Spleen (tissue), 11 donors: ENCODE results near the gene METTL8. TPM values are rescaled to one million over a fixed set of nuclear protein-coding genes. Genes with fewer than 3 reads are reported as not detected.

ENCODE experiments used
- DNase-seq: peaks from one replicate; pipeline ENCODE4 v3.0.0-alpha.2; 2020
- H3K27ac ChIP-seq, 8 donors: fragments of 200-600 bp; sonication (generic) in 7 of 8; 1 replicate in 4 of 8; 2 replicates in 4 of 8; pipeline versions ENCODE4 v1.5.0 to v1.8.0; 2016 to 2021; ENCODE audit warnings: inconsistent platforms in 4 of 8, mild to moderate bottlenecking in 4 of 8, moderate library complexity in 1 of 8
- H3K27me3 ChIP-seq, 7 donors: fragments of 200-600 bp; sonication (generic) in 6 of 7; replicated peaks in 1 of 7; 1 replicate in 4 of 7; 2 replicates in 3 of 7; pipeline versions ENCODE4 v1.5.0 to v1.8.0; 2016 to 2021; ENCODE audit warnings: inconsistent platforms in 3 of 7, mild to moderate bottlenecking in 1 of 7
- H3K36me3 ChIP-seq, 6 donors: fragments of 200-600 bp; sonication (generic) in 5 of 6; 1 replicate in 4 of 6; 2 replicates in 2 of 6; pipeline versions ENCODE4 v1.5.0 to v1.8.0; 2016 to 2021; ENCODE audit warnings: inconsistent platforms in 2 of 6
- H3K4me1 ChIP-seq, 6 donors: fragments of 200-600 bp; sonication (generic) in 5 of 6; 1 replicate in 3 of 6; 2 replicates in 3 of 6; pipeline versions ENCODE4 v1.5.0 to v1.8.0; 2016 to 2021; ENCODE audit warnings: inconsistent platforms in 3 of 6
- H3K4me3 ChIP-seq, 8 donors: fragments of 200-600 bp; sonication (generic) in 7 of 8; 1 replicate in 4 of 8; 2 replicates in 4 of 8; pipeline versions ENCODE4 v1.5.0 to v1.8.0; 2016 to 2021; ENCODE audit warnings: inconsistent platforms in 4 of 8, mild to moderate bottlenecking in 4 of 8, moderate library complexity in 2 of 8
- H3K9me3 ChIP-seq, 8 donors: fragments of 200-600 bp; sonication (generic) in 7 of 8; 1 replicate in 4 of 8; 2 replicates in 4 of 8; pipeline versions ENCODE4 v1.5.0 to v1.8.0; 2016 to 2021; ENCODE audit warnings: inconsistent platforms in 4 of 8
- CTCF ChIP-seq, 11 experiments: fragments of 200-600 bp in 7 of 11; fragments of 450-650 bp in 4 of 11; sonication (generic) in 4 of 11; IDR thresholded peaks in 8 of 11; conservative IDR thresholded peaks in 3 of 11; 1 replicate in 7 of 11; 2 replicates in 4 of 11; pipeline versions ENCODE4 v1.4.0 to v1.8.0; 2016 to 2021; ENCODE audit warnings: antibody characterized with exemption in 11 of 11, inconsistent platforms in 4 of 11, mild to moderate bottlenecking in 1 of 11
- POLR2A ChIP-seq, 3 donors: fragments of 450-650 bp; IDR thresholded peaks; one replicate each; pipeline ENCODE4 v1.5.1; 2017; ENCODE audit warnings: antibody characterized with exemption in 3 of 3, mild to moderate bottlenecking in 1 of 3
- POLR2AphosphoS5 ChIP-seq, 3 donors: sonication (generic); formaldehyde crosslinking; IDR thresholded peaks; one replicate each; pipeline ENCODE4 v1.5.1; 2017; ENCODE audit warnings: antibody characterized with exemption in 3 of 3
- WGBS, 5 donors: extraction: QIAGEN DNeasy Blood & Tissue Kit in 3 of 5; methylation state at CpG; one replicate each; pipeline versions ENCODE4 v1.1.5 to v1.1.7; 2013 to 2018; 5-methylcytosine and 5-hydroxymethylcytosine counted together
- intact Hi-C: fragments of 100-400 bp; cut with DNase I; formaldehyde crosslinking; loops from one replicate; pipeline ENCODE4 v1.15.0; 2023; ENCODE audit warnings: low total_unique reads
- polyA plus RNA-seq, 3 donors: library from polyadenylated mRNA; stranded (reverse); fragments of 200-250 nt; gene quantifications; one replicate each; pipeline ENCODE4 v1.2.1, GENCODE V29; 2013
- total RNA-seq, 7 donors: library from RNA; depleted of rRNA in 3 of 7; stranded (reverse); fragments of >200 nt in 3 of 7; fragmentation: NEBNext Ultra II Directional in 4 of 7; extraction: Animal tissue kit (Norgen Biotek cat#: 25700) in 4 of 7; gene quantifications; one replicate each; pipeline versions ENCODE4 v1.1.0 to v1.2.1, GENCODE V29; 2016 to 2021
- donor health status: healthy with polysubstance abuse.
- donor health status: DM: no; HTN: no; CAD: no; lungs with moderate emphysema.
- donor health status: DM: no; HTN: no; CAD: no.
- donor health status: Bipolar disorder and iron deficiency.
- donor health status: healthy.
- donor health status: DM: no; HTN: no; CAD: no.
- donor health status: DM: yes; HTN: yes; CAD: no.

METTL8 gene
- total and polyA plus RNA-seq, 10 donors: 15.4 to 48.7 (median 24.7) TPM

GRCh38 chr2:171327043-171327496 is 106.7 kb downstream of the METTL8 start:
- WGBS, 5 donors: 90 to 98% (median 93%) methylated on average over 4 of the region's 4 CpGs
- Histone ChIP-seq H3K27me3 (no peaks in the 10 kb centered on the region), H3K36me3 (no peaks in the 10 kb centered on the region), H3K4me3 (no peak overlapping the region), H3K9me3 (no peaks in the 10 kb centered on the region), H3K4me1 (peaks cover 0 to 71% (median 34%) of the 10 kb centered on the region in 6 donors), H3K27ac (peak overlapping the region in 6 of 8 donors; percentile 18 to 89 (median 73))
- TF ChIP-seq CTCF (IDR thresholded peaks at IDR 0.05 in 8 of 11, conservative IDR thresholded peaks at IDR 0.05 in 3 of 11) (no peak), POLR2A (IDR thresholded peaks at IDR 0.05) (no peak), POLR2AphosphoS5 (IDR thresholded peaks at IDR 0.05) (no peak)
- intact Hi-C loops: no loop called here
- no peak for DNase-seq

GRCh38 chr2:171325886-171326585 is 107.8 kb downstream of the METTL8 start:
- whole genome bisulfite sequencing, 5 donors: 57 to 63% (median 61%) methylated on average over 4 of the region's 4 CpGs
- no peaks in the 10 kb centered on the region for H3K36me3 ChIP-seq
- DNase-seq: no peak
- H3K4me1 ChIP-seq: peaks cover 0 to 80% (median 41%) of the 10 kb centered on the region in 6 donors
- H3K27ac ChIP-seq: peak overlapping the region; percentile 17 to 89 (median 73)
- TF ChIP-seq POLR2A (IDR thresholded peaks at IDR 0.05) (no peak), CTCF (IDR thresholded peaks at IDR 0.05 in 8 of 11, conservative IDR thresholded peaks at IDR 0.05 in 3 of 11) (no peak), POLR2AphosphoS5 (IDR thresholded peaks at IDR 0.05) (no peak)
- no peaks in the 10 kb centered on the region for H3K9me3 ChIP-seq
- intact Hi-C loops: no loop called here
- H3K4me3 ChIP-seq: peak overlapping the region in 2 of 8 donors; percentile 7 to 59
- H3K27me3 ChIP-seq: no peaks in the 10 kb centered on the region

- Histone ChIP-seq H3K27me3 (no peaks in the 10 kb centered on the region), H3K27ac (peak overlapping the region; percentile 62 to 89 (median 73)), H3K36me3 (no peaks in the 10 kb centered on the region), H3K4me3 (peak overlapping the region in 4 of 8 donors; percentile 8 to 59 (median 18)), H3K9me3 (no peaks in the 10 kb centered on the region), H3K4me1 (peaks cover 3 to 81% (median 37%) of the 10 kb centered on the region in 6 donors)
- intact Hi-C loops: no loop called here
- DNase-seq: no peak
- 49 to 69% (median 66%) methylated on average over 5 of the region's 5 CpGs for WGBS, 5 donors
- TF ChIP-seq POLR2A (IDR thresholded peaks at IDR 0.05) (no peak), POLR2AphosphoS5 (IDR thresholded peaks at IDR 0.05) (no peak), CTCF (IDR thresholded peaks at IDR 0.05 in 8 of 11, conservative IDR thresholded peaks at IDR 0.05 in 3 of 11) (no peak)
These were observed 109.7 kb downstream of the METTL8 start for GRCh38 chr2:171323971-171324528.

GRCh38 chr2:171322928-171323327 is 110.9 kb downstream of the METTL8 start:
- 78 to 89% (median 83%) methylated on average over 4 of the region's 4 CpGs for WGBS, 5 donors
- Histone ChIP-seq H3K9me3 (no peaks in the 10 kb centered on the region), H3K27ac (peak overlapping the region; percentile 62 to 89 (median 73)), H3K4me3 (no peak overlapping the region), H3K36me3 (no peaks in the 10 kb centered on the region), H3K27me3 (no peaks in the 10 kb centered on the region), H3K4me1 (peaks cover 5 to 91% (median 49%) of the 10 kb centered on the region in 6 donors)
- DNase-seq: no peak
- TF ChIP-seq POLR2AphosphoS5 (IDR thresholded peaks at IDR 0.05) (no peak), POLR2A (IDR thresholded peaks at IDR 0.05) (no peak), CTCF (IDR thresholded peaks at IDR 0.05 in 8 of 11, conservative IDR thresholded peaks at IDR 0.05 in 3 of 11) (no peak)
- intact Hi-C loops: no loop called here
